PC-3 (cell line): ENCODE results near the gene BTG4.

Source experiments
- CTCF ChIP-seq: fragments of 300-600 bp; sonication (generic); conservative IDR thresholded peaks from 2 replicates; pipeline ENCODE4 v1.5.1; 2017; ENCODE audit warnings: antibody characterized with exemption, low read depth, mild to moderate bottlenecking, low read length
- EZH2phosphoT487 ChIP-seq: fragments of 300-600 bp; sonication (generic); IDR thresholded peaks from 2 replicates; pipeline ENCODE4 v1.6.1; 2018; ENCODE audit warnings: mild to moderate bottlenecking, antibody characterized with exemption, low read length, borderline replicate concordance

- TF ChIP-seq CTCF = no peak
- no peak for TF ChIP-seq EZH2phosphoT487
Measured at GRCh38 chr11:111450480-111451320, 61.5 kb downstream of the BTG4 start.
